ENCODE measurements around the gene OCRL.

The OCRL gene

GRCh38 chrX:129637217-129638109 is 97.4 kb downstream of the OCRL start:
- Histone ChIP-seq H3K9ac (ENCODE audit: low read length) (no peak overlapping the region), H3K4me3 (ENCODE audit: low read length) (no peak overlapping the region), H3K9me3 (ENCODE audit: control insufficient read depth, low read length) (peaks cover 10% of the 10 kb centered on the region), H3K4me1 (ENCODE audit: control insufficient read depth, insufficient read depth, low read length) (peaks cover 8% of the 10 kb centered on the region), H3K36me3 (ENCODE audit: control insufficient read depth, insufficient read depth, low read length, severe bottlenecking) (no peaks in the 10 kb centered on the region), H3K27me3 (replicated peaks; ENCODE audit: control insufficient read depth, insufficient read depth, low read length) (peaks cover 24% of the 10 kb centered on the region)
- peak; percentile 78 for DNase-seq (ENCODE audit: low read depth)

GRCh38 chrX:129638917-129639316 is 98.9 kb downstream of the OCRL start:
- no peak overlapping the region for H3K9ac ChIP-seq (ENCODE audit: low read length)
- peaks cover 24% of the 10 kb centered on the region for H3K27me3 ChIP-seq (replicated peaks; ENCODE audit: control insufficient read depth, insufficient read depth, low read length)
- no peak for DNase-seq (ENCODE audit: low read depth)
- no peaks in the 10 kb centered on the region for H3K36me3 ChIP-seq (ENCODE audit: control insufficient read depth, insufficient read depth, low read length, severe bottlenecking)
- H3K4me3 ChIP-seq (ENCODE audit: low read length), result no peak overlapping the region
- peaks cover 15% of the 10 kb centered on the region for H3K4me1 ChIP-seq (ENCODE audit: control insufficient read depth, insufficient read depth, low read length)
- peaks cover 10% of the 10 kb centered on the region for H3K9me3 ChIP-seq (ENCODE audit: control insufficient read depth, low read length)

GRCh38 chrX:129640737-129641136 is 100.7 kb downstream of the OCRL start:
- no peak for DNase-seq (ENCODE audit: low read depth)
- Histone ChIP-seq H3K4me3 (ENCODE audit: low read length) (no peak overlapping the region), H3K9ac (ENCODE audit: low read length) (no peak overlapping the region), H3K27me3 (replicated peaks; ENCODE audit: control insufficient read depth, insufficient read depth, low read length) (peaks cover 24% of the 10 kb centered on the region), H3K4me1 (ENCODE audit: control insufficient read depth, insufficient read depth, low read length) (peaks cover 15% of the 10 kb centered on the region), H3K9me3 (ENCODE audit: control insufficient read depth, low read length) (peaks cover 10% of the 10 kb centered on the region), H3K36me3 (ENCODE audit: control insufficient read depth, insufficient read depth, low read length, severe bottlenecking) (no peaks in the 10 kb centered on the region)

GRCh38 chrX:129641469-129641868 is 101.4 kb downstream of the OCRL start:
- peaks cover 15% of the 10 kb centered on the region for H3K4me1 ChIP-seq (ENCODE audit: control insufficient read depth, insufficient read depth, low read length)
- H3K4me3 ChIP-seq (ENCODE audit: low read length), result no peak overlapping the region
- peaks cover 10% of the 10 kb centered on the region for H3K9me3 ChIP-seq (ENCODE audit: control insufficient read depth, low read length)
- H3K9ac ChIP-seq (ENCODE audit: low read length), result no peak overlapping the region
- no peaks in the 10 kb centered on the region for H3K36me3 ChIP-seq (ENCODE audit: control insufficient read depth, insufficient read depth, low read length, severe bottlenecking)
- H3K27me3 ChIP-seq (replicated peaks; ENCODE audit: control insufficient read depth, insufficient read depth, low read length), result peaks cover 21% of the 10 kb centered on the region
- DNase-seq (ENCODE audit: low read depth), result no peak

GRCh38 chrX:129641941-129642340 is 101.9 kb downstream of the OCRL start:
- no peak for DNase-seq (ENCODE audit: low read depth)
- peaks cover 15% of the 10 kb centered on the region for H3K4me1 ChIP-seq (ENCODE audit: control insufficient read depth, insufficient read depth, low read length)

More at GRCh38 chrX:129641941-129642340, 101.9 kb downstream of the OCRL start:
- Histone ChIP-seq H3K36me3 (ENCODE audit: control insufficient read depth, insufficient read depth, low read length, severe bottlenecking) (peaks cover under 1% of the 10 kb centered on the region), H3K9me3 (ENCODE audit: control insufficient read depth, low read length) (peaks cover 10% of the 10 kb centered on the region), H3K9ac (ENCODE audit: low read length) (no peak overlapping the region), H3K27me3 (replicated peaks; ENCODE audit: control insufficient read depth, insufficient read depth, low read length) (peaks cover 20% of the 10 kb centered on the region), H3K4me3 (ENCODE audit: low read length) (no peak overlapping the region)

All from adipocyte (in vitro differentiated cells).